Measurements from ENCODE around the gene FAM83B.

DNA sequence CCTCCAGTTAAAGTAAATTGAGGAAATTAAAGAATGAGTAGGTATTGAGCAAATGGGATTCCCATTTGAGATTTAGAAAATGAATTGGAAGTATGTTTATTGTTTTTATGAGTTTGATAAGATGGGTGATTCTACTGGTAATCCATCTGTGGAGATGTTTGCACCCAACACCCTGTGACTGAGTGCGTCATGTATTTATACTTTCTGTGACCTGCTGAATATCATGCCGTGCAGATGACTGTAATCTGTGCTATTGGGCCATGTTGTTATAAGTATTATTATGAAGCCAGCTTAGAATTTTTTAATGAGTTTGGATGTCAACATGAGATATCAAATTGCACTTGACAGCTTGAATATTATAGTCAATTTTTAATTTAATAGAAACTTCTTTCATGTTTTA, 17.7 kb downstream of the FAM83B start:
- no peak for TF ChIP-seq EZH2 (IDR thresholded peaks at IDR 0.05; ENCODE audit: low read length, unreplicated experiment)
- TF ChIP-seq, protein P1, sequence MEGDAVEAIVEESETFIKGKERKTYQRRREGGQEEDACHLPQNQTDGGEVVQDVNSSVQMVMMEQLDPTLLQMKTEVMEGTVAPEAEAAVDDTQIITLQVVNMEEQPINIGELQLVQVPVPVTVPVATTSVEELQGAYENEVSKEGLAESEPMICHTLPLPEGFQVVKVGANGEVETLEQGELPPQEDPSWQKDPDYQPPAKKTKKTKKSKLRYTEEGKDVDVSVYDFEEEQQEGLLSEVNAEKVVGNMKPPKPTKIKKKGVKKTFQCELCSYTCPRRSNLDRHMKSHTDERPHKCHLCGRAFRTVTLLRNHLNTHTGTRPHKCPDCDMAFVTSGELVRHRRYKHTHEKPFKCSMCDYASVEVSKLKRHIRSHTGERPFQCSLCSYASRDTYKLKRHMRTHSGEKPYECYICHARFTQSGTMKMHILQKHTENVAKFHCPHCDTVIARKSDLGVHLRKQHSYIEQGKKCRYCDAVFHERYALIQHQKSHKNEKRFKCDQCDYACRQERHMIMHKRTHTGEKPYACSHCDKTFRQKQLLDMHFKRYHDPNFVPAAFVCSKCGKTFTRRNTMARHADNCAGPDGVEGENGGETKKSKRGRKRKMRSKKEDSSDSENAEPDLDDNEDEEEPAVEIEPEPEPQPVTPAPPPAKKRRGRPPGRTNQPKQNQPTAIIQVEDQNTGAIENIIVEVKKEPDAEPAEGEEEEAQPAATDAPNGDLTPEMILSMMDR (conservative IDR thresholded peaks at IDR 0.05; ENCODE audit: low read depth, low read length) = no peak
- TF ChIP-seq EZH2phosphoT487 (IDR thresholded peaks at IDR 0.05; ENCODE audit: borderline replicate concordance, low read length) = no peak
